T-helper 22 cell (primary cell): Measurements from ENCODE around the gene ANKFN1.
"Not testable (repeated sequence)": the region's sequence is repeated elsewhere in the genome, so short reads cannot be mapped to it uniquely, and the experiment has no call there.

Source experiments
- DNase-seq: peaks from one replicate; pipeline ENCODE4 v3.0.0-alpha.2; 2020; ENCODE audit warnings: low read depth

Gene ANKFN1

DNA sequence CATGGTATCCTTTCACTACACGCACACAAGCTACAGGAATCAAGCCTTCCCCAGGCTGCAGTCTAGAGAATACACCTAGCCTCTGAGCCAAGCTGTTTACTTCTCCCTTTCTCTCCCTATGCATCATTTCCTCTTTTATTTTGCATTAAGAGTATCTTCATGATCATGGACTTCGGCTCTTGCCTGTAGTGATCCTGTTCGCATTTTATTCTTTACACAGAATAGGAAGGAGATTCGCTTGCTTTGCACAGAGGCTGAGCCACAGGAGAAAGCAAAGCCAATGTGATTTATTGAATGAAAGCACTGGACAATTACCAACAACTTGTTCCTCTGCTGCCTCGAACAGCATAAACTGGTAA lies 172.7 kb downstream of the ANKFN1 start:
- no peak for DNase-seq

DNA sequence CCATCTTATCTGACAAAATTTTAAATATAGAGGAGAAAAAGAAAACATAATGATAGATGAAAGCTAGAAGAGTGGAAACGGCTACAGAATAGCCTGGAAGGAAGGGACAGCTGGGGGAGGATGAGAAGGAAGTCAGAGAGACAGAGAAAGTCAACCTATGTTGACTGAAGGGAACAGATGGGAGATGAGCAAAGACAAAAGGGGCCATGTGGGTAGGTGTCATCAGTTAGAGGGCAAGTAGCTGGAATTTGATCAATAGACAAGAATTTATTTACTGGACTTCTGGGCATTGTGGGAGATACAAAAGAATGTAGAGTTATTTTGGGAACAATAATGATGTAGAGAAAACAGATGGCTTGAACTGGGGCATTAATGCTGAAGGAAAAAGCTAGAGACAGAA lies 194.4 kb downstream of the ANKFN1 start:
- no peak for DNase-seq

GRCh38 chr17:56350592-56350991 lies 197.3 kb downstream of the ANKFN1 start:
- no peak for DNase-seq

GRCh38 chr17:56351675-56352074 lies 198.4 kb downstream of the ANKFN1 start:
- no peak for DNase-seq

DNA sequence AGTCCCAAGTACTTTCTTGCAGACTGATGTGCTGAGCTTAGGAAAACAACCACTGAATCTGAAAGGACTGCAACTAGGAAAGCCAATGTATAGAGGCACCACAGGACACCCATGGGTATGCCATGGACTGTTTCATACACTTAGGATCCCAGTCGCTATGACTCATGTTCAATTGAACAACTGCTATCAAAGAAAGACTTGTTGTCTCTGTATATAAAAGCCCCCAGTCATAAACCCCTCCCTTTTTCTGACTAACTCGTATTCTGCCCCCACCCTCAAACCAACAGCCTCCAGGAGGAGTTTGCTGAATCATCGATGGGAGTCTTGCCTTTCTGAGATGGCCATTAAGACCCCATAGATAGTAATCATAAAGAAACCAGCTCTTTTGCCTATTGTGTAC lies 205.4 kb downstream of the ANKFN1 start:
- no peak for DNase-seq

GRCh38 chr17:56359518-56359917 lies 206.2 kb downstream of the ANKFN1 start:
- DNase-seq, result no peak

- DNase-seq, result no peak
Measured at GRCh38 chr17:56367366-56367765, 214.1 kb downstream of the ANKFN1 start.

GRCh38 chr17:56373981-56374833 lies 220.9 kb downstream of the ANKFN1 start:
- no peak for DNase-seq

- no peak for DNase-seq
Measured at GRCh38 chr17:56389356-56389755, 236.1 kb downstream of the ANKFN1 start.

GRCh38 chr17:56392321-56392720 lies 239.0 kb downstream of the ANKFN1 start:
- DNase-seq, result no peak

DNA sequence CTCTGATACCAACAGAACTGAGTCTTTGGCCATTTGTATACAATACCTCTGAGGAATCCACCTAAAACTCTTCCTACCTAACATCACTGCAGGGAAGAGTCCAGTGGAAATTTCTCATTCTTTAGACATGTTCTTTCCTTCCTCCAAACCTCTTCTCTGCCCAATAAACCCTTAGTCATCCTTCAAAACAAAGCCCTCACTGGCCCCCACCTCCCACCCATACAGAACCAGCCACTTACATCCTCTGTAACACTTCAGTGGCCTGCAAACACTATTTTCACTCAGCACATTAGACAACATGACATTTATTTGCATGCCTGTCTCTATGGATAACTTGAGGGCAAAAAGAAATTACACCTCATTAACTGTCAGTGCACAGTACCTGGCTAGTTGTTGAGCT lies 239.9 kb downstream of the ANKFN1 start:
- DNase-seq, result no peak

- no peak for DNase-seq
Measured at GRCh38 chr17:56395787-56396186, 242.5 kb downstream of the ANKFN1 start.

GRCh38 chr17:56407086-56407485 lies 253.8 kb downstream of the ANKFN1 start:
- no peak for DNase-seq

DNA sequence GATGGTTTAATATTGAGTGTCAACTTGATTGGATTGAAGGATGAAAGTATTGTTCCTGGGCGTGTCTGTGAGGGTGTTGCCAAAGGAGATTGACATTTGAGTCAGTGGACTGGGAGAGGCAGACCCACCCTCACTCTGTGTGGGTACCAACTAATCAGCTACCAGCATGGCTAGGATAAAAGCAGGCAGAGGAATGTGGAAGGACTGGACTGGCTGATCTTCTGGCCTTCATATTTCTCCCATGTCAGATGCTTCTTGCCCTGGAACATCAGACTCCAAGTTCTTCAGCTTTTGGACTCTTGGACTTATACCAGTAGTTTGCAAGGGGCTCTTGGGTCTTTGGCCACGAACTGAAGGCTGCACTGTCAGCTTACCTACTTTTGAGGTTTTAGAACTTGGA lies 259.1 kb downstream of the ANKFN1 start:
- DNase-seq, result not testable (repeated sequence)

DNA sequence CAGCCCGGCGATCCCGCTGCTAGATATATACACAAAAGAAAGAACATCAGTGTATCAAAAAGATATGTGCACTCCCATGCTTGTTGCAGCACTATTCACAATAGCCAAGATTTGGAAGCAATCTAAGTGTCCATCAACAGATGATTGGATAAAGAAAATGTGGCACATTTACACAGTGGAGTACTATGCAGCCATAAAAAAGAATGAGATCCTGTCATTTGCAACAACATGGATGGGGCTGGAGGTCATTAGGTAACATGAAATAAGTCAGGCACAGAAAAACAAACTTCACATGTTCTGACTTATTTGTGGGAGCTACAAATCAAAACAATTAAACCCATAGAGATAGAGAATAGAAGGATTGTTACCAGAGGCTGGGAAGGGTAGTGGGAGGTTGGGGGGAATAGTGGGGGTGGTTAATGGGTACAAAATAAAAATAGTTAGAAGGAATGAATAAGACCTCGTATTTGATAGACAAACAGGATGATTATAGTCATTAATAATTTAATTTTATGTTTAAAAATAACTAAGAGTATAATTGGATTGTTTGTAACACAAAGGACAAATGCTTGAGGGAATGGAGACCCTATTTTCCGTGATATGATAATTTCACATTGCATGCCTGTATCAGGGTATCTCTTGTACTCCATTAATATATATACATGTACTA lies 263.5 kb downstream of the ANKFN1 start:
- no peak for DNase-seq

GRCh38 chr17:56424005-56424404 lies 270.7 kb downstream of the ANKFN1 start:
- DNase-seq, result no peak

GRCh38 chr17:56424543-56425044 lies 271.3 kb downstream of the ANKFN1 start:
- DNase-seq, result no peak

GRCh38 chr17:56425483-56425882 lies 272.2 kb downstream of the ANKFN1 start:
- no peak for DNase-seq

- DNase-seq, result no peak
Measured at GRCh38 chr17:56426901-56427300, 273.6 kb downstream of the ANKFN1 start.

GRCh38 chr17:56431736-56432135 lies 278.5 kb downstream of the ANKFN1 start:
- no peak for DNase-seq

- no peak for DNase-seq
Measured at GRCh38 chr17:56432443-56432842, 279.2 kb downstream of the ANKFN1 start.

DNA sequence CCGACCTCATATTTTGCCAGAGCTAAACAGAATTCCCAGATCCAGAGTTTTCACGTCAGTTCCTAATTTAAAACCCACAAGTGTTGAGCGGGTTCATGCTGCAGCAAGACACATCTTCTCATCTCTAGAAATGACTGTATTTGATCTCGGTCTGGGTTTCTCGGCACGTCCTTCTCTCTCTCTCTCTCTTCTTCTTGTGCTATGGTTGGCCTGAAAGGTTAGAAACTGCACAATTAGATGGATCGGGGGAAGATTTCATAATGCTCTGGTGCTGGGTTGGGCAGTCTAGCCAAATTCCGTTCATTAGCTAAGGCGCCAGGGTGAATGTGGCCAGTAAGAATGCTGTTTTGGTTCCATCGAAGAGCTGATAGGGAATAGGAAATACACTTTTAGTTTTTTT lies 281.3 kb downstream of the ANKFN1 start:
- DNase-seq, result no peak

- DNase-seq, result no peak
Measured at GRCh38 chr17:56436142-56436541, 282.9 kb downstream of the ANKFN1 start.
